Caco-2 (cell line): ENCODE results near the gene GAA. TPM values are rescaled to one million over a fixed set of nuclear protein-coding genes. Genes with fewer than 3 reads are reported as not detected.

Source experiments
- BruUV-seq: library from RNA; stranded (reverse); fragments of 400-500 nt; replicated peaks from 2 replicates; lab custom pipeline; 2021; lab: Mats Ljungman, UMichigan
- CTCF ChIA-PET: fragments of 300-600 bp; sonication (Branson Sonifier 250); formaldehyde crosslinking; loops from one replicate; lab custom pipeline; 2022; ENCODE audit warnings: antibody characterized with exemption; lab: Charles Lee
- POLR2A ChIA-PET: fragments of 300-600 bp; sonication (Branson Sonifier 250); formaldehyde crosslinking; loops from one replicate; lab custom pipeline; 2022; ENCODE audit warnings: antibody characterized with exemption; lab: Charles Lee
- DNase-seq, 2 experiments: peaks; one replicate each; pipeline versions ENCODE4 v3.0.0 to v3.0.0-alpha.2; 2020 to 2022
- H3K27me3 ChIP-seq: replicated peaks from 2 replicates; pipeline ENCODE4 v1.6.0; 2011; ENCODE audit warnings: low read length; ENCODE audit not compliant: control insufficient read depth, insufficient read depth
- H3K36me3 ChIP-seq: 2 replicates; pipeline ENCODE4 v1.5.1; 2011; ENCODE audit warnings: low read length; ENCODE audit not compliant: control insufficient read depth, insufficient read depth
- H3K4me1 ChIP-seq: fragments of 250-450 bp; sonication (Bioruptor Pico); 2 replicates; pipeline ENCODE4 v1.5.1; 2020; ENCODE audit warnings: mild to moderate bottlenecking
- H3K4me3 ChIP-seq: 2 replicates; pipeline ENCODE4 v1.5.1; 2011; ENCODE audit warnings: low read depth, mild to moderate bottlenecking, control low read depth, low read length
- H3K9me3 ChIP-seq: fragments of 250-450 bp; sonication (Bioruptor Pico); 2 replicates; pipeline ENCODE4 v1.5.1; 2020; ENCODE audit warnings: mild to moderate bottlenecking, moderate library complexity
- H3K27ac Mint-ChIP-seq: one replicate; pipeline ENCODE4 v1.8.0; 2022; ENCODE audit warnings: mixed read lengths; ENCODE audit not compliant: unreplicated experiment
- H3K27me3 Mint-ChIP-seq: one replicate; pipeline ENCODE4 v1.8.0; 2022; ENCODE audit warnings: mixed read lengths; ENCODE audit not compliant: insufficient read depth, unreplicated experiment
- H3K36me3 Mint-ChIP-seq: one replicate; pipeline ENCODE4 v1.8.0; 2022; ENCODE audit warnings: mild to moderate bottlenecking, mixed read lengths; ENCODE audit not compliant: insufficient read depth, unreplicated experiment
- H3K4me1 Mint-ChIP-seq: one replicate; pipeline ENCODE4 v1.8.0; 2022; ENCODE audit warnings: low read depth, mixed read lengths; ENCODE audit not compliant: unreplicated experiment
- H3K4me3 Mint-ChIP-seq: one replicate; pipeline ENCODE4 v1.8.0; 2022; ENCODE audit warnings: mild to moderate bottlenecking, moderate library complexity, mixed read lengths; ENCODE audit not compliant: unreplicated experiment
- H3K9me3 Mint-ChIP-seq: one replicate; pipeline ENCODE4 v1.8.0; 2022; ENCODE audit warnings: mixed read lengths; ENCODE audit not compliant: unreplicated experiment
- intact Hi-C: fragments of 100-400 bp; cut with micrococcal nuclease; formaldehyde crosslinking; loops from one replicate; pipeline ENCODE4 v1.10.0; 2022; ENCODE audit not compliant: unreplicated experiment
- total RNA-seq: library from RNA; stranded (reverse); gene quantifications from 2 replicates; pipeline ENCODE4 v1.2.3, GENCODE V29; 2022
- TF ChIP-seq, protein P1 (sequence below), 2 experiments: fragments of 200-600 bp in 1 of 2; IDR thresholded peaks; 1 replicate in 1 of 2; 2 replicates in 1 of 2; pipeline versions ENCODE4 v1.5.1 to v1.8.0; 2011 to 2022; ENCODE audit warnings: antibody characterized with exemption in 1 of 2, control low read depth in 1 of 2, inconsistent platforms in 1 of 2, low read depth in 1 of 2, low read length in 1 of 2, mild to moderate bottlenecking in 1 of 2, moderate library complexity in 1 of 2; ENCODE audit not compliant: insufficient read depth in 1 of 2, severe bottlenecking in 1 of 2, unreplicated experiment in 1 of 2

GAA gene
- total RNA-seq, 1 experiment from 2014 or later, result 42.4 TPM

GRCh38 chr17:80119271-80119791, 17.9 kb downstream of the GAA start:
- TF ChIP-seq, protein P1, sequence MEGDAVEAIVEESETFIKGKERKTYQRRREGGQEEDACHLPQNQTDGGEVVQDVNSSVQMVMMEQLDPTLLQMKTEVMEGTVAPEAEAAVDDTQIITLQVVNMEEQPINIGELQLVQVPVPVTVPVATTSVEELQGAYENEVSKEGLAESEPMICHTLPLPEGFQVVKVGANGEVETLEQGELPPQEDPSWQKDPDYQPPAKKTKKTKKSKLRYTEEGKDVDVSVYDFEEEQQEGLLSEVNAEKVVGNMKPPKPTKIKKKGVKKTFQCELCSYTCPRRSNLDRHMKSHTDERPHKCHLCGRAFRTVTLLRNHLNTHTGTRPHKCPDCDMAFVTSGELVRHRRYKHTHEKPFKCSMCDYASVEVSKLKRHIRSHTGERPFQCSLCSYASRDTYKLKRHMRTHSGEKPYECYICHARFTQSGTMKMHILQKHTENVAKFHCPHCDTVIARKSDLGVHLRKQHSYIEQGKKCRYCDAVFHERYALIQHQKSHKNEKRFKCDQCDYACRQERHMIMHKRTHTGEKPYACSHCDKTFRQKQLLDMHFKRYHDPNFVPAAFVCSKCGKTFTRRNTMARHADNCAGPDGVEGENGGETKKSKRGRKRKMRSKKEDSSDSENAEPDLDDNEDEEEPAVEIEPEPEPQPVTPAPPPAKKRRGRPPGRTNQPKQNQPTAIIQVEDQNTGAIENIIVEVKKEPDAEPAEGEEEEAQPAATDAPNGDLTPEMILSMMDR (IDR thresholded peaks at IDR 0.05; ENCODE audit: insufficient read depth in 1 of 2, low read depth in 1 of 2, low read length in 1 of 2, severe bottlenecking in 1 of 2, unreplicated experiment in 1 of 2), result no peak
- H3K4me1 Mint-ChIP-seq, result peaks cover 3% of the 10 kb centered on the region
- CTCF ChIA-PET, result interaction anchor here (0.7 to 1.2 kb wide), 2 partner anchors 18 to 37 kb away, joined by 3 to 5 read pairs; partner anchors contain the start of gene GAA
- intact Hi-C loops, result no loop called here
- Histone ChIP-seq H3K4me1 (0 out of 2 replicates have a peak, but pooled peaks cover under 1% of the 10 kb centered on the region), H3K4me3 (no peak overlapping the region), H3K36me3 (no peaks in the 10 kb centered on the region), H3K9me3 (no peaks in the 10 kb centered on the region), H3K27me3 (no peaks in the 10 kb centered on the region)
- H3K4me3 Mint-ChIP-seq, result no peak overlapping the region
- BruUV-seq, result no TSS peak
- no peaks in the 10 kb centered on the region for H3K9me3 Mint-ChIP-seq
- no peaks in the 10 kb centered on the region for H3K36me3 Mint-ChIP-seq
- H3K27ac Mint-ChIP-seq, result no peak overlapping the region
- no peaks in the 10 kb centered on the region for H3K27me3 Mint-ChIP-seq
- no peak for DNase-seq
- POLR2A ChIA-PET, result no interaction called here

DNA sequence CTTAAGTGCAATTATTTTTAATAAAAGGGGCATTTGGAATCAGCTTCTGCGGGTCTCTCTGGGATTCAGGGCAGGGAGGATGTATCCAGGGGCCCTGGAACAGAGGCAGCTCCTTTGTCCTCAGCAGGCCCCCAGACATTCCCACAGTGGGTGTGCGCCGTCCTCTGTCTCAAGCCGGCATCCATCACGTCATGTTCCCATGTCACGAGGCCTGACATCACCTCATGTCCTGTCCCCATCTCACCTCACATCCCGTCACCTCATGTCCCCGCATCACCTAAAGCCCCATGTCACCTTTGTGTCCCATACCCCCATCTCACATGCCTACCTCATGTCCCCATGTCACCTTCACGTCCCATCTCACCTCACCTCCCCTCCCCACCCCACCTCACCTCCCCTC, 18.5 kb downstream of the GAA start:
- Histone ChIP-seq H3K27me3 (no peaks in the 10 kb centered on the region), H3K4me1 (0 out of 2 replicates have a peak, but pooled peaks cover 4% of the 10 kb centered on the region), H3K4me3 (no peak overlapping the region), H3K9me3 (no peaks in the 10 kb centered on the region), H3K36me3 (no peaks in the 10 kb centered on the region)
- CTCF ChIA-PET, result interaction anchor here (0.7 kb wide), 1 partner anchor 37 kb away, joined by 3 read pairs; no protein-coding TSS in a partner anchor
- H3K4me1 Mint-ChIP-seq, result peaks cover 7% of the 10 kb centered on the region
- no peak for DNase-seq
- H3K27ac Mint-ChIP-seq, result no peak overlapping the region
- intact Hi-C loops, result no loop called here
- BruUV-seq, result no TSS peak
- no peak overlapping the region for H3K4me3 Mint-ChIP-seq
- TF ChIP-seq, protein P1 (IDR thresholded peaks at IDR 0.05; ENCODE audit: insufficient read depth in 1 of 2, low read depth in 1 of 2, low read length in 1 of 2, severe bottlenecking in 1 of 2, unreplicated experiment in 1 of 2), result no peak
- H3K27me3 Mint-ChIP-seq, result no peaks in the 10 kb centered on the region
- no peaks in the 10 kb centered on the region for H3K9me3 Mint-ChIP-seq
- POLR2A ChIA-PET, result no interaction called here
- H3K36me3 Mint-ChIP-seq, result no peaks in the 10 kb centered on the region

GRCh38 chr17:80122026-80122575, 20.7 kb downstream of the GAA start:
- no peak for DNase-seq
- Mint-ChIP-seq H3K27ac (no peak overlapping the region), H3K27me3 (no peaks in the 10 kb centered on the region), H3K36me3 (no peaks in the 10 kb centered on the region), H3K9me3 (no peaks in the 10 kb centered on the region), H3K4me3 (no peak overlapping the region), H3K4me1 (peaks cover 7% of the 10 kb centered on the region)
- ChIA-PET CTCF (interaction anchor here (0.7 to 0.9 kb wide), 3 partner anchors 15 to 333 kb away, joined by 3 read pairs; partner anchors contain the start of gene GAA), POLR2A (no interaction called here)
- H3K4me3 ChIP-seq, result no peak overlapping the region
- TF ChIP-seq, protein P1 (IDR thresholded peaks at IDR 0.05; ENCODE audit: insufficient read depth in 1 of 2, low read depth in 1 of 2, low read length in 1 of 2, severe bottlenecking in 1 of 2, unreplicated experiment in 1 of 2), result no peak
- BruUV-seq, result no TSS peak
- no peaks in the 10 kb centered on the region for H3K27me3 ChIP-seq
- intact Hi-C loops, result no loop called here
- no peaks in the 10 kb centered on the region for H3K9me3 ChIP-seq
- 0 out of 2 replicates have a peak, but pooled peaks cover 4% of the 10 kb centered on the region for H3K4me1 ChIP-seq
- H3K36me3 ChIP-seq, result no peaks in the 10 kb centered on the region
